Kidney glomerular epithelial cell (primary cell): Measurements from ENCODE around the gene BAMBI.

Experiments
- DNase-seq: peaks from one replicate; lab custom pipeline; 2025; lab: John Stamatoyannopoulos, UW

Gene BAMBI

GRCh38 chr10:28705472-28705871 is 28.2 kb downstream of the BAMBI start:
- DNase-seq, result no peak

GRCh38 chr10:28709001-28709710 is 31.8 kb downstream of the BAMBI start:
- DNase-seq, result no peak

GRCh38 chr10:28710202-28710886 is 33.0 kb downstream of the BAMBI start:
- DNase-seq, result no peak

GRCh38 chr10:28711041-28711440 is 33.7 kb downstream of the BAMBI start:
- DNase-seq, result no peak

GRCh38 chr10:28711776-28712175 is 34.5 kb downstream of the BAMBI start:
- DNase-seq, result no peak

GRCh38 chr10:28713626-28714352 is 36.5 kb downstream of the BAMBI start:
- no peak for DNase-seq

- DNase-seq, result no peak
These were observed 37.2 kb downstream of the BAMBI start for GRCh38 chr10:28714401-28715053.

GRCh38 chr10:28715246-28715645 is 37.9 kb downstream of the BAMBI start:
- DNase-seq, result no peak

GRCh38 chr10:28715757-28716156 is 38.4 kb downstream of the BAMBI start:
- DNase-seq, result no peak

- no peak for DNase-seq
These were observed 39.4 kb downstream of the BAMBI start for GRCh38 chr10:28716748-28717147.

- no peak for DNase-seq
These were observed 40.4 kb downstream of the BAMBI start for GRCh38 chr10:28717656-28718201.

GRCh38 chr10:28719789-28720436 is 42.6 kb downstream of the BAMBI start:
- peak; percentile 34 for DNase-seq

GRCh38 chr10:28721318-28721951 is 44.1 kb downstream of the BAMBI start:
- no peak for DNase-seq

GRCh38 chr10:28722065-28722803 is 44.9 kb downstream of the BAMBI start:
- peak; percentile 16 for DNase-seq

GRCh38 chr10:28728366-28728765 is 51.0 kb downstream of the BAMBI start:
- DNase-seq, result no peak

- DNase-seq, result no peak
These were observed 52.9 kb downstream of the BAMBI start for GRCh38 chr10:28730031-28730778.

- no peak for DNase-seq
These were observed 54.8 kb downstream of the BAMBI start for GRCh38 chr10:28732091-28732490.
